Measurements from ENCODE around the gene TLE5. TPM values are rescaled to one million over a fixed set of nuclear protein-coding genes. Genes with fewer than 3 reads are reported as not detected.

TLE5 gene
- total and polyA plus RNA-seq, 9 of the 15 experiments (the other 6 are each of a cell fraction or from before 2014, with no cell fraction given): 2.0 to 347 (median 235) TPM

DNA sequence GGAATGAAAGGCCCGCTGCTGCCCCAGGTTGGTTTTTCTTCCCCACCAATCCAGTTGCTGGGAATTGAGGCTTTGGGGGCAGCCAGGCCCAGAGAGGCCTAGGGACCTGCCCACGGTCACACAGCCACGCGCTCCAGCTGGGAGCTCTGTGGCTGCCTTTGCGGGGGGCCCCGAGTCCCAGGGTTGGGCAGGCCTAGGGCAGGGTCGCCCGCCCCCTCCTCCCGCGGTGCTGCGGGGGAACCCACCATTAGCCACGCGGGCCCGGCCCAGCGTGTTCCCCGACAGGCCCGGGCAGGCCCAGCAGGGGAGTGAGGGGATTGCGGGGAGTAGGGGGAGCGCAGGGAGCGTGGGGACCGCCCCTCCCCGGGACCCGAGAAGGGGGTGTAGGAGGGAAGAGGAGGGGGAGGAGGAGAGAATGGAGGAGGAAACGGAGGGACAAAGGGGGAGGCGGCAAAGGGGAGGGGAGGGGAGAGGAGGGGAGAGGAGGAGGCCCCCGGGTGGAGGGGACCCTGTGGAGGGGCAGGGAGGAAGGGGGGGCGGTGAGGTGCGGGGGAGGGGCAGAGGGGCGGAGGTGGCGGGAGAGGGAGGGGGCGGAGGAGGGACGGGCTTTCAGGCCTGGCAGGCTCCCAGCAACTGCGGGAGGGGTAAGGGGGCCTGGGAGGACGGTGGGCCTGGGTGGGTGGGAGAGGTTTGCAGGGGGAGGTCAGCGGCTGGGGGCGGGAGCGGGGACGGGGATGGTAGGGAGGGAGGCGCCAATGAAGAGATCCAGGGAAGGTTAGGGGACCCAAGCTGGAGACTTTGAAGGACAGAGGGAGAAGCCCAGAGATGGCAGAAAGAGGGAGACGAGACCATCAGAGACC lies 20.3 kb downstream of the TLE5 start:
- Histone ChIP-seq H3K4me2 (ENCODE audit: insufficient read depth, low read length) (peak overlapping the region; percentile 39; the same call in 1 of the 2 replicates), H3K9ac (ENCODE audit: insufficient read depth in 1 of 2, low read depth in 2 of 2, low read length in 2 of 2) (peak overlapping the region; percentile 53 to 75), H3K9me3 (replicated peaks; ENCODE audit: control insufficient read depth, insufficient read depth, low read depth, low read length) (no peaks in the 10 kb centered on the region), H3K79me2 (ENCODE audit: control insufficient read depth, insufficient read depth, low read length) (no peaks in the 10 kb centered on the region), H3K9me1 (ENCODE audit: control insufficient read depth, insufficient read depth, low read length) (no peaks in the 10 kb centered on the region), H3K27ac (ENCODE audit: extremely low read depth, low read depth, low read length) (peak overlapping the region; percentile 71), H3K4me3 (no peak overlapping the region), H3K36me3 (ENCODE audit: control insufficient read depth, insufficient read depth, low read length) (no peaks in the 10 kb centered on the region), H4K20me1 (replicated peaks; ENCODE audit: control insufficient read depth, insufficient read depth, low read length) (no peaks in the 10 kb centered on the region), H2AFZ (ENCODE audit: low read depth, low read length) (peak overlapping the region; percentile 93), H3K27me3 (ENCODE audit: control insufficient read depth in 2 of 2, insufficient read depth in 2 of 2, low read length in 2 of 2) (no peaks in the 10 kb centered on the region), H3K4me1 (replicated peaks in 1 of 2; ENCODE audit: control insufficient read depth in 2 of 2, insufficient read depth in 2 of 2, low read length in 2 of 2) (peaks cover 31 to 46% of the 10 kb centered on the region in 2 experiments)
- ChIA-PET CTCF (ENCODE audit: low intra/inter-chr PET ratio) (no interaction called here), POLR2A (interaction anchor here (0.7 to 0.9 kb wide), 5 partner anchors 12 to 59 kb away, joined by 3 to 7 read pairs (median 4); no protein-coding TSS in a partner anchor)
- peak in 3 of 4 experiments; percentile 56 to 80 (median 79) for DNase-seq (ENCODE audit: extremely low read depth in 1 of 4, low spot score in 3 of 4)
- in situ Hi-C loops (cut with MboI): no loop called here
- peak; percentile 18; the same call in 2 of the 3 replicates for ATAC-seq
- intact Hi-C loops (cut with micrococcal nuclease): no loop called here
- no peak for FAIRE-seq
- BruUV-seq (replicated peaks): no TSS peak
- 58% methylated on average over 15 of the region's 40 CpGs for WGBS (ENCODE audit: insufficient coverage, low coverage, missing lambda C conversion rate)
- TF ChIP-seq PHF20 (IDR thresholded peaks at IDR 0.05; ENCODE audit: partially characterized antibody) (peak; percentile 40), FIP1L1 (IDR thresholded peaks at IDR 0.05; ENCODE audit: low read depth, low read length, poor library complexity, severe bottlenecking) (peak; percentile 32), HDAC1 (IDR thresholded peaks at IDR 0.05) (0 out of 4 replicates have a peak, but pooled peaks of 1 of the 2 experiments have one; percentile 22), NFIC (IDR thresholded peaks at IDR 0.05) (0 out of 2 replicates have a peak, but pooled peaks have one; percentile 11), WHSC1 (IDR thresholded peaks at IDR 0.05; ENCODE audit: low read length) (no peak), NFRKB (IDR thresholded peaks at IDR 0.05; ENCODE audit: low read depth) (peak; percentile 39; the same call in 1 of the 2 replicates), RCOR1 (IDR thresholded peaks at IDR 0.05; ENCODE audit: borderline replicate concordance in 1 of 2, low read depth in 2 of 2, low read length in 2 of 2) (0 out of 4 replicates have a peak, but pooled peaks of 1 of the 2 experiments have one; percentile 32), EGR1 (conservative IDR thresholded peaks at IDR 0.05) (peak; percentile 76), POLR2G (IDR thresholded peaks at IDR 0.05; ENCODE audit: low read depth, low read length) (peak; percentile 41), RB1 (IDR thresholded peaks at IDR 0.05; ENCODE audit: low read depth) (no peak), RBFOX2 (IDR thresholded peaks at IDR 0.05; ENCODE audit: low read depth, low read length) (peak; percentile 47; the same call in 1 of the 2 replicates), KDM1A (IDR thresholded peaks at IDR 0.05) (peak; percentile 44 to 64; a peak in 3 of 4 replicates), HDAC2 (IDR thresholded peaks at IDR 0.05) (0 out of 2 replicates have a peak, but pooled peaks have one; percentile 36), ZBTB7A (IDR thresholded peaks at IDR 0.05; ENCODE audit: borderline replicate concordance, control insufficient read depth, low read depth, low read length) (0 out of 2 replicates have a peak, but pooled peaks have one; percentile 46)
- TF ChIP-seq, protein P1, sequence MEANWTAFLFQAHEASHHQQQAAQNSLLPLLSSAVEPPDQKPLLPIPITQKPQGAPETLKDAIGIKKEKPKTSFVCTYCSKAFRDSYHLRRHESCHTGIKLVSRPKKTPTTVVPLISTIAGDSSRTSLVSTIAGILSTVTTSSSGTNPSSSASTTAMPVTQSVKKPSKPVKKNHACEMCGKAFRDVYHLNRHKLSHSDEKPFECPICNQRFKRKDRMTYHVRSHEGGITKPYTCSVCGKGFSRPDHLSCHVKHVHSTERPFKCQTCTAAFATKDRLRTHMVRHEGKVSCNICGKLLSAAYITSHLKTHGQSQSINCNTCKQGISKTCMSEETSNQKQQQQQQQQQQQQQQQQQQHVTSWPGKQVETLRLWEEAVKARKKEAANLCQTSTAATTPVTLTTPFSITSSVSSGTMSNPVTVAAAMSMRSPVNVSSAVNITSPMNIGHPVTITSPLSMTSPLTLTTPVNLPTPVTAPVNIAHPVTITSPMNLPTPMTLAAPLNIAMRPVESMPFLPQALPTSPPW (CRISPR knock-in tag; IDR thresholded peaks at IDR 0.05): peak; percentile 73
- TF ChIP-seq, protein P2, sequence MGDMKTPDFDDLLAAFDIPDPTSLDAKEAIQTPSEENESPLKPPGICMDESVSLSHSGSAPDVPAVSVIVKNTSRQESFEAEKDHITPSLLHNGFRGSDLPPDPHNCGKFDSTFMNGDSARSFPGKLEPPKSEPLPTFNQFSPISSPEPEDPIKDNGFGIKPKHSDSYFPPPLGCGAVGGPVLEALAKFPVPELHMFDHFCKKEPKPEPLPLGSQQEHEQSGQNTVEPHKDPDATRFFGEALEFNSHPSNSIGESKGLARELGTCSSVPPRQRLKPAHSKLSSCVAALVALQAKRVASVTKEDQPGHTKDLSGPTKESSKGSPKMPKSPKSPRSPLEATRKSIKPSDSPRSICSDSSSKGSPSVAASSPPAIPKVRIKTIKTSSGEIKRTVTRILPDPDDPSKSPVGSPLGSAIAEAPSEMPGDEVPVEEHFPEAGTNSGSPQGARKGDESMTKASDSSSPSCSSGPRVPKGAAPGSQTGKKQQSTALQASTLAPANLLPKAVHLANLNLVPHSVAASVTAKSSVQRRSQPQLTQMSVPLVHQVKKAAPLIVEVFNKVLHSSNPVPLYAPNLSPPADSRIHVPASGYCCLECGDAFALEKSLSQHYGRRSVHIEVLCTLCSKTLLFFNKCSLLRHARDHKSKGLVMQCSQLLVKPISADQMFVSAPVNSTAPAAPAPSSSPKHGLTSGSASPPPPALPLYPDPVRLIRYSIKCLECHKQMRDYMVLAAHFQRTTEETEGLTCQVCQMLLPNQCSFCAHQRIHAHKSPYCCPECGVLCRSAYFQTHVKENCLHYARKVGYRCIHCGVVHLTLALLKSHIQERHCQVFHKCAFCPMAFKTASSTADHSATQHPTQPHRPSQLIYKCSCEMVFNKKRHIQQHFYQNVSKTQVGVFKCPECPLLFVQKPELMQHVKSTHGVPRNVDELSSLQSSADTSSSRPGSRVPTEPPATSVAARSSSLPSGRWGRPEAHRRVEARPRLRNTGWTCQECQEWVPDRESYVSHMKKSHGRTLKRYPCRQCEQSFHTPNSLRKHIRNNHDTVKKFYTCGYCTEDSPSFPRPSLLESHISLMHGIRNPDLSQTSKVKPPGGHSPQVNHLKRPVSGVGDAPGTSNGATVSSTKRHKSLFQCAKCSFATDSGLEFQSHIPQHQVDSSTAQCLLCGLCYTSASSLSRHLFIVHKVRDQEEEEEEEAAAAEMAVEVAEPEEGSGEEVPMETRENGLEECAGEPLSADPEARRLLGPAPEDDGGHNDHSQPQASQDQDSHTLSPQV (IDR thresholded peaks at IDR 0.05): 0 out of 2 replicates have a peak, but pooled peaks have one; percentile 28

Measured in K562 (cell line).